ENCODE results near the gene HS6ST3. TPM values are rescaled to one million over a fixed set of nuclear protein-coding genes. Genes with fewer than 3 reads are reported as not detected.

Gene HS6ST3
- total RNA-seq, 6 donors from 2014 or later = 0.03 to 1.0 (median 0.22) TPM; not detected in 1

DNA sequence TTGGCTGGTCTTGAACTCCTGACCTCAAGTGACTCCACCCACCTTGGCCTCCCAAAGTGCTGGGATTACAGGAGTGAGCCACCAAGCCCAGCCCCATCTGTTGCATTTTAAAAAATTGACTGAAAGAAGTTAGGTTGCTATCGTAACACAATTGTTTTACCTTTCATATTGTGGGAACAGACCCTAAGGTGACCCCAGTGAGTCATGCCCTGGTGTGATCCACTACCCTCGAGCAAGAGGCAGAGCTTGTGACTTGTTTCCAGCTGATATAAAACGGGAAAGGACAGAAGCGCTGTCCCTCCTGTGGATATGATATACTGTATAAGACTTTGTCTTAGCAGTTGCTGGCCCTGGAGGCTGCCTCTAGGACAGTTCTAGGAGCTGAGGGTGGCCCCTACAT is 308.6 kb downstream of the HS6ST3 start:
- Histone ChIP-seq H3K4me1 (no peaks in the 10 kb centered on the region), H3K27me3 (no peaks in the 10 kb centered on the region), H3K4me3 (no peak overlapping the region), H3K9me3 (no peaks in the 10 kb centered on the region), H3K36me3 (no peaks in the 10 kb centered on the region), H3K27ac (no peak overlapping the region)
- TF ChIP-seq POLR2A (IDR thresholded peaks at IDR 0.05) = no peak
- no peak for TF ChIP-seq EP300 (IDR thresholded peaks at IDR 0.05)
- no peak for TF ChIP-seq POLR2AphosphoS5 (IDR thresholded peaks at IDR 0.05)
- TF ChIP-seq, protein P1, sequence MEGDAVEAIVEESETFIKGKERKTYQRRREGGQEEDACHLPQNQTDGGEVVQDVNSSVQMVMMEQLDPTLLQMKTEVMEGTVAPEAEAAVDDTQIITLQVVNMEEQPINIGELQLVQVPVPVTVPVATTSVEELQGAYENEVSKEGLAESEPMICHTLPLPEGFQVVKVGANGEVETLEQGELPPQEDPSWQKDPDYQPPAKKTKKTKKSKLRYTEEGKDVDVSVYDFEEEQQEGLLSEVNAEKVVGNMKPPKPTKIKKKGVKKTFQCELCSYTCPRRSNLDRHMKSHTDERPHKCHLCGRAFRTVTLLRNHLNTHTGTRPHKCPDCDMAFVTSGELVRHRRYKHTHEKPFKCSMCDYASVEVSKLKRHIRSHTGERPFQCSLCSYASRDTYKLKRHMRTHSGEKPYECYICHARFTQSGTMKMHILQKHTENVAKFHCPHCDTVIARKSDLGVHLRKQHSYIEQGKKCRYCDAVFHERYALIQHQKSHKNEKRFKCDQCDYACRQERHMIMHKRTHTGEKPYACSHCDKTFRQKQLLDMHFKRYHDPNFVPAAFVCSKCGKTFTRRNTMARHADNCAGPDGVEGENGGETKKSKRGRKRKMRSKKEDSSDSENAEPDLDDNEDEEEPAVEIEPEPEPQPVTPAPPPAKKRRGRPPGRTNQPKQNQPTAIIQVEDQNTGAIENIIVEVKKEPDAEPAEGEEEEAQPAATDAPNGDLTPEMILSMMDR (IDR thresholded peaks at IDR 0.05) = no peak
- DNase-seq = no peak
- no peak for ATAC-seq (ENCODE audit: low FRiP score in 2 of 2)
- 71 to 78% methylated on average over 4 of the region's 4 CpGs for whole genome bisulfite sequencing, 2 donors

DNA sequence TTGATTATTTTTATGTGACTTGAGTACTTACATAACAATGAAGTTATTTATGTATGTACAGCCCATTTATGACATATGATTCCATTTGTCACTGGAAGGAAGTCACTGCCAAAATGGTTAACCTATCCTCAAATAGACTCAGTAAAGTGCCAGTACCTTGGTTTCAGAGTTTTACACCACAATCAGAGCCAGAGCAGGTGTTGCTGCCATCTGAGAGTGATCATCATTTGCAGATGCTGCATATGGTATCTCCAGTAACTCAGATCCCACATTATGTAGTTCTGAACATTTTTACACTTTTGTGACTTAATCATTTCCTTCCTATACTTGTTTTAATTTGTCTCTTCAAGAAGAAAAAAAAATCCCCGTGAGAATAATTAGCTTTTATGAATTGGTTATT is 313.3 kb downstream of the HS6ST3 start:
- ATAC-seq (ENCODE audit: low FRiP score in 2 of 2) (no peak), DNase-seq (no peak)
- H3K36me3 ChIP-seq = no peaks in the 10 kb centered on the region
- H3K4me3 ChIP-seq = no peak overlapping the region
- H3K27ac ChIP-seq = no peak overlapping the region
- no peak for TF ChIP-seq EP300 (IDR thresholded peaks at IDR 0.05)
- TF ChIP-seq, protein P1 (IDR thresholded peaks at IDR 0.05) = no peak
- H3K4me1 ChIP-seq = no peaks in the 10 kb centered on the region
- no peaks in the 10 kb centered on the region for H3K9me3 ChIP-seq
- 56 to 64% methylated on average over 1 of the region's 1 CpG for WGBS, 2 donors
- H3K27me3 ChIP-seq = no peaks in the 10 kb centered on the region

DNA sequence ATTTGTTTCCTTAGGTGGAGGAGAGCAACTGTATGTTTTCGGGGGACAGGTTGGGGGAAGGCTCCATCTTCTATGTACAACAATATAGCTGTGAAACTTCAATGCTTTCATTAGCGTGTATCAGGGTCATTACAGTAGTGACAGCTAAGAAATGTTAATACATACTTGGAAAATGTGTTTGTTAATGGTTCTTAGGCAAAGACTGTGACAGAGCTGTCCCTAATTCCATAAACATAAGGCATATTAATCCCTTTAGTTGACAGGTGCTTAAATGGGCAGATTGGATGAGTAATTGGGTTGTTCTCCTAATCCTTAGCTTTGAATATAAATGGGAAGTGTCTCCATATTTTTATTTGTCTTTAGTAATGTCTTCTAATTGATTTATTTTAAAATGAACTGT is 313.7 kb downstream of the HS6ST3 start:
- TF ChIP-seq, protein P1 (IDR thresholded peaks at IDR 0.05) = no peak
- TF ChIP-seq POLR2AphosphoS5 (IDR thresholded peaks at IDR 0.05) (no peak), EP300 (IDR thresholded peaks at IDR 0.05) (no peak), POLR2A (IDR thresholded peaks at IDR 0.05) (no peak)
- Histone ChIP-seq H3K4me3 (no peak overlapping the region), H3K4me1 (no peaks in the 10 kb centered on the region), H3K27me3 (no peaks in the 10 kb centered on the region), H3K27ac (no peak overlapping the region), H3K9me3 (no peaks in the 10 kb centered on the region), H3K36me3 (no peaks in the 10 kb centered on the region)
- no peak for DNase-seq
- ATAC-seq (ENCODE audit: low FRiP score in 2 of 2) = no peak
- WGBS, 2 donors = 87 to 95% methylated on average over 2 of the region's 2 CpGs

DNA sequence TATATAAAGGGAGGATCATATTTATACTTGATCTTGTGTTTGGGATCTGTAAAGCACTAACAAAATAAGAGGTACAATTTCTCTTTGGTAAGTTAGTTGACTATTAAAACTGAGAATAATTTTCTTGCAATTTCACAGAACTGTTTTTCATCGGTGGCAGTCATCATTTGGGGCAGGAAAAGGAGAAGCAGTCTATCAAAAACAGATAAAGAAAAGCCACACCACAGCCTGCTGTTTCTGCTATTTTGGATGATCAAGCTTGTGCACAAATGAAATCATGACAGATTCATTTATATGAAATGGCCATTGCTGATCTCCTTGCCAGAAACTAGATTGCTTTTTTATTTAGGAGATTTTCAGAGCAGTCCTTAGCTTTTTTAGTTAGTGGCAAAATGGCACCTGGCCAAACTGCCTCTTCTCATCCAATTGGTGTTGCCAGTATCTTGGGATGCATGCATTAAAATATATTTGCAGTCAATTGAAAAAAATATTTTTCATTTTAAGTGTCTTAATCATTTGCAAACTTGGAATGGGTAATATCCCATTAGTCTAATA is 326.0 kb downstream of the HS6ST3 start:
- Histone ChIP-seq H3K36me3 (no peaks in the 10 kb centered on the region), H3K4me1 (no peaks in the 10 kb centered on the region), H3K27me3 (no peaks in the 10 kb centered on the region), H3K4me3 (no peak overlapping the region), H3K27ac (no peak overlapping the region), H3K9me3 (no peaks in the 10 kb centered on the region)
- ATAC-seq (ENCODE audit: low FRiP score in 2 of 2) = no peak
- 42 to 62% methylated on average over 1 of the region's 1 CpG for WGBS, 2 donors
- no peak for DNase-seq
- no peak for TF ChIP-seq EP300 (IDR thresholded peaks at IDR 0.05)

DNA sequence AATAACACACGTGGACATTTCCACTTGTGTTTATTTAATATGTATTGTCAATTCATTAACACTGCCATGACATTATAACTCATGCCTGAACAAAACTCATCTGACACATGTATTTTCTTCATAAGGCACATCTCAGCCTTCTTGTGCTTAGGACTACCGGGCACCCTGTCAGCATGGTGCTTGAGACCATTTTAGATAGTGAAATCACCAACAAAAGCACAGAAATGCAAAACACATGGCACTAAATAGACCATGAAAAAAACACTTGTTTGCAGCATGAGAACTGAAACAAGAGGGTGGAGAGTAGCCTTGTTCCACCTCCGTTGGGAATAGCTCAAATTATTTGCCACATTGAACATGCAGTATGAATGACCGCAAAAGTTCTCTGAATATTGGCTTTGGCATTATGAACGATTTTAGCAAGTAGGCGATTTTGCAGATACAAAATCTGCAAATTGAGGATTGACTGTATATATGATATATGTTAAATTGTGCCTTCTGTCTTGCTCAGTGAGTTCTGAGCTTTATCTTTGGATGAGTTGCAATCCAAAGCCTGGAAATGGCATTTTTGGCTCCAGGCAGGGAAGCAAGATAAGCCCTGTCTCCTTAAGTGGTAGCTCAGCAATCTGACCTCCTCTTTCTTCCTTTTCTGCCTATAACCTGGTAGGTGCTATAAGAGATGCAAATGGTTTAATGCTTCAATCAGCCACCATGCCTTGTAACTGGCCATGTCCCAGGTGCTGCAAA is 328.2 kb downstream of the HS6ST3 start:
- 91% methylated on average over 6 of the region's 6 CpGs for WGBS, 2 donors

More for the DNA sequence above, 328.2 kb downstream of the HS6ST3 start:
- Histone ChIP-seq H3K4me1 (no peaks in the 10 kb centered on the region), H3K27me3 (no peaks in the 10 kb centered on the region), H3K27ac (no peak overlapping the region), H3K9me3 (no peaks in the 10 kb centered on the region), H3K36me3 (no peaks in the 10 kb centered on the region), H3K4me3 (no peak overlapping the region)
- no peak for ATAC-seq (ENCODE audit: low FRiP score in 2 of 2)
- TF ChIP-seq, protein P1 (IDR thresholded peaks at IDR 0.05) = no peak
- TF ChIP-seq POLR2AphosphoS5 (IDR thresholded peaks at IDR 0.05) (no peak), EP300 (IDR thresholded peaks at IDR 0.05) (no peak), POLR2A (IDR thresholded peaks at IDR 0.05) (no peak)
- DNase-seq = no peak

Data from upper lobe of left lung (tissue), 6 donors.